Keratinocyte (primary cell): ENCODE measurements around the gene NCKAP5. TPM values are rescaled to one million over a fixed set of nuclear protein-coding genes. Genes with fewer than 3 reads are reported as not detected.

ENCODE experiments used
- DNase-seq: peaks from one replicate; pipeline ENCODE4 v3.0.0-alpha.2; 2011; ENCODE audit warnings: low read depth, missing footprints, low spot score
- FAIRE-seq: peaks from 2 replicates; lab custom pipeline; 2011; peaks lifted over from hg19 to GRCh38; lab: Jason Lieb, UNC
- H2AFZ ChIP-seq: 2 replicates; pipeline ENCODE4 v1.6.0; 2012; ENCODE audit warnings: low read length, control low read depth, inconsistent platforms; ENCODE audit not compliant: control insufficient read depth
- H3K27ac ChIP-seq: 2 replicates; pipeline ENCODE4 v1.5.1; 2011; ENCODE audit warnings: low read length; ENCODE audit not compliant: control insufficient read depth, insufficient read depth
- H3K27me3 ChIP-seq: 3 replicates; pipeline ENCODE4 v1.6.0; 2011; ENCODE audit warnings: low read length; ENCODE audit not compliant: control insufficient read depth, insufficient read depth; ENCODE audit errors: extremely low read depth
- H3K36me3 ChIP-seq, 2 experiments: 2 replicates in 1 of 2; 3 replicates in 1 of 2; pipeline ENCODE4 v1.5.1; 2011; ENCODE audit warnings: low read length in 2 of 2, mild to moderate bottlenecking in 1 of 2; ENCODE audit not compliant: control insufficient read depth in 2 of 2, insufficient read depth in 2 of 2; ENCODE audit errors: extremely low read depth in 1 of 2
- H3K4me1 ChIP-seq: 3 replicates; pipeline ENCODE4 v1.5.1; 2011; ENCODE audit warnings: low read length; ENCODE audit not compliant: control insufficient read depth, insufficient read depth; ENCODE audit errors: extremely low read depth
- H3K4me2 ChIP-seq: 3 replicates; pipeline ENCODE4 v1.6.0; 2011; ENCODE audit warnings: low read depth, low read length; ENCODE audit not compliant: control insufficient read depth, insufficient read depth; ENCODE audit errors: extremely low read depth
- H3K4me3 ChIP-seq, 3 experiments: fragments of 200-600 bp in 1 of 3; sonication (generic) in 1 of 3; 2 replicates in 2 of 3; 3 replicates in 1 of 3; pipeline ENCODE4 v1.5.1; 2011 to 2016; ENCODE audit warnings: low read length in 3 of 3, mild to moderate bottlenecking in 3 of 3, control low read depth in 2 of 3, inconsistent platforms in 1 of 3, low read depth in 1 of 3, mixed read lengths in 1 of 3, mixed run types in 1 of 3, moderate library complexity in 1 of 3; ENCODE audit not compliant: control insufficient read depth in 2 of 3, insufficient read depth in 2 of 3; ENCODE audit errors: extremely low read depth in 1 of 3
- H3K79me2 ChIP-seq: 2 replicates; pipeline ENCODE4 v1.6.0; 2012; ENCODE audit warnings: low read length; ENCODE audit not compliant: control insufficient read depth, insufficient read depth
- H3K9ac ChIP-seq: 3 replicates; pipeline ENCODE4 v1.6.0; 2011; ENCODE audit warnings: low read length; ENCODE audit not compliant: control insufficient read depth, insufficient read depth; ENCODE audit errors: extremely low read depth
- H3K9me1 ChIP-seq: 3 replicates; pipeline ENCODE4 v1.6.0; 2011; ENCODE audit warnings: low read length; ENCODE audit not compliant: control insufficient read depth, insufficient read depth; ENCODE audit errors: extremely low read depth
- H3K9me3 ChIP-seq: 2 replicates; pipeline ENCODE4 v1.5.1; 2012; ENCODE audit warnings: low read depth, low read length; ENCODE audit not compliant: control insufficient read depth
- H4K20me1 ChIP-seq: 3 replicates; pipeline ENCODE4 v1.6.0; 2011; ENCODE audit warnings: low read length; ENCODE audit not compliant: control insufficient read depth, insufficient read depth; ENCODE audit errors: extremely low read depth
- CTCF ChIP-seq, 3 experiments: IDR thresholded peaks in 1 of 3; conservative IDR thresholded peaks in 1 of 3; optimal IDR thresholded peaks in 1 of 3; 2 replicates in 2 of 3; 3 replicates in 1 of 3; pipeline versions ENCODE3 to v1.5.1; 2011; ENCODE audit warnings: low read length in 3 of 3, mild to moderate bottlenecking in 3 of 3, moderate library complexity in 2 of 3, control low read depth in 1 of 3, inconsistent platforms in 1 of 3; ENCODE audit not compliant: insufficient read depth in 2 of 3; ENCODE audit errors: extremely low read depth in 1 of 3
- EZH2 ChIP-seq: IDR thresholded peaks from one replicate; pipeline ENCODE4 v1.6.1; 2012; ENCODE audit warnings: inconsistent platforms, mild to moderate bottlenecking, low read length, moderate library complexity
- dilution Hi-C: fragments of 300-500 bp; cut with MboI; formaldehyde crosslinking; loops from one replicate; pipeline ENCODE4 v1.7.0; 2020; ENCODE audit warnings: low sequenced_read_pairs; ENCODE audit not compliant: extremely low pct_ligation_motif_present
- polyA plus RNA-seq, 5 experiments: library from polyadenylated mRNA; depleted of rRNA in 3 of 5; stranded (reverse) in 3 of 5; stranded (forward) in 1 of 5; unstranded in 1 of 5; fragments of >200 nt; gene quantifications; 1 replicate in 1 of 5; 2 replicates in 3 of 5; 3 replicates in 1 of 5; pipeline versions ENCODE4 v1.2.1 to v1.2.3, GENCODE V29; 2011 to 2012; ENCODE audit warnings: missing spikeins in 2 of 5, low read depth in 1 of 5, low replicate concordance in 1 of 5

Gene NCKAP5
- polyA plus RNA-seq, 1 donor (not counting 4 experiments of a cell fraction or from before 2014, with no cell fraction given) = 3.6 TPM

- dilution Hi-C loops = no loop called here
- H3K27ac ChIP-seq = no peak overlapping the region
- H2AFZ ChIP-seq = no peak overlapping the region
- peaks cover 2% of the 10 kb centered on the region for H3K9me1 ChIP-seq
- no peaks in the 10 kb centered on the region for H4K20me1 ChIP-seq
- H3K4me3 ChIP-seq = no peak overlapping the region
- H3K4me2 ChIP-seq = no peak overlapping the region
- no peak for DNase-seq
- no peaks in the 10 kb centered on the region for H3K27me3 ChIP-seq
- no peaks in the 10 kb centered on the region for H3K36me3 ChIP-seq
- H3K4me1 ChIP-seq = peaks cover 14% of the 10 kb centered on the region
- no peak overlapping the region for H3K9ac ChIP-seq
- peak; percentile 82 for FAIRE-seq
- no peak for TF ChIP-seq CTCF (optimal IDR thresholded peaks at IDR 0.05 in 1 of 3, IDR thresholded peaks at IDR 0.05 in 1 of 3, conservative IDR thresholded peaks at IDR 0.05 in 1 of 3; ENCODE audit: extremely low read depth in 1 of 3, insufficient read depth in 2 of 3, low read length in 3 of 3)
- no peak for TF ChIP-seq EZH2
- H3K9me3 ChIP-seq = no peaks in the 10 kb centered on the region
- H3K79me2 ChIP-seq = no peaks in the 10 kb centered on the region
Measured at GRCh38 chr2:132969371-132969985, 598.8 kb downstream of the NCKAP5 start.

GRCh38 chr2:132965460-132965859 lies 602.8 kb downstream of the NCKAP5 start:
- Histone ChIP-seq H3K36me3 (no peaks in the 10 kb centered on the region), H3K9ac (no peak overlapping the region), H3K79me2 (no peaks in the 10 kb centered on the region), H3K27me3 (no peaks in the 10 kb centered on the region), H4K20me1 (no peaks in the 10 kb centered on the region), H3K4me1 (peaks cover 5% of the 10 kb centered on the region), H3K4me2 (no peak overlapping the region), H3K27ac (no peak overlapping the region), H3K4me3 (no peak overlapping the region), H2AFZ (no peak overlapping the region), H3K9me3 (no peaks in the 10 kb centered on the region), H3K9me1 (no peaks in the 10 kb centered on the region)
- no peak for TF ChIP-seq EZH2
- no peak for TF ChIP-seq CTCF (optimal IDR thresholded peaks at IDR 0.05 in 1 of 3, IDR thresholded peaks at IDR 0.05 in 1 of 3, conservative IDR thresholded peaks at IDR 0.05 in 1 of 3; ENCODE audit: extremely low read depth in 1 of 3, insufficient read depth in 2 of 3, low read length in 3 of 3)
- DNase-seq (no peak), FAIRE-seq (no peak)
- dilution Hi-C loops = no loop called here
